ENCODE measurements around the gene POLR2J2.
"Not testable (repeated sequence)": the region's sequence is repeated elsewhere in the genome, so short reads cannot be mapped to it uniquely, and the experiment has no call there.

GRCh38 chr7:102630622-102631021 lies 40.8 kb downstream of the POLR2J2 start:
- TF ChIP-seq POLR2AphosphoS5 (IDR thresholded peaks at IDR 0.05; ENCODE audit: borderline replicate concordance, low read depth, low read length); EZH2 (IDR thresholded peaks at IDR 0.05): not testable (repeated sequence)
